NCI-H2107 treated with DMSO at 0.1 percent for 48 hours (cell line): ENCODE data around the gene LGI1.

ENCODE experiments used
- DNase-seq: peaks from one replicate; lab custom pipeline; 2025; ENCODE audit not compliant: unreplicated experiment; lab: John Stamatoyannopoulos, UW

Gene LGI1

GRCh38 chr10:93757801-93758507 is at the start of gene LGI1:
Gene LGI1 (plus strand): TSS chr10:93757936. CDS start chr10:93758145, 209 bp downstream.
- DNase-seq, result no peak

GRCh38 chr10:93710333-93710909 is 47.3 kb upstream of the LGI1 start:
- no peak for DNase-seq

GRCh38 chr10:93711891-93712290 is 45.8 kb upstream of the LGI1 start:
- DNase-seq, result no peak

- no peak for DNase-seq
Measured at GRCh38 chr10:93712593-93712992, 45.1 kb upstream of the LGI1 start.

GRCh38 chr10:93715345-93715744 is 42.4 kb upstream of the LGI1 start:
- no peak for DNase-seq

- no peak for DNase-seq
Measured at GRCh38 chr10:93716766-93717165, 41.0 kb upstream of the LGI1 start.

GRCh38 chr10:93718937-93719725 is 38.6 kb upstream of the LGI1 start:
- DNase-seq, result no peak

- no peak for DNase-seq
Measured at GRCh38 chr10:93719901-93720300, 37.8 kb upstream of the LGI1 start.

- no peak for DNase-seq
Measured at GRCh38 chr10:93722550-93722949, 35.2 kb upstream of the LGI1 start.

- DNase-seq, result no peak
Measured at GRCh38 chr10:93723153-93723552, 34.6 kb upstream of the LGI1 start.

GRCh38 chr10:93726024-93726423 is 31.7 kb upstream of the LGI1 start:
- no peak for DNase-seq

- no peak for DNase-seq
Measured at GRCh38 chr10:93741367-93741766, 16.4 kb upstream of the LGI1 start.

- DNase-seq, result no peak
Measured at GRCh38 chr10:93742633-93743349, 14.9 kb upstream of the LGI1 start.

- no peak for DNase-seq
Measured at GRCh38 chr10:93745408-93746065, 12.2 kb upstream of the LGI1 start.

GRCh38 chr10:93746844-93747284 is 10.9 kb upstream of the LGI1 start:
- DNase-seq, result peak; percentile 4

GRCh38 chr10:93749218-93749799 is 8.4 kb upstream of the LGI1 start:
- peak; percentile 27 for DNase-seq

- no peak for DNase-seq
Measured at GRCh38 chr10:93751124-93751523, 6.6 kb upstream of the LGI1 start.

- no peak for DNase-seq
Measured at GRCh38 chr10:93751832-93752231, 5.9 kb upstream of the LGI1 start.

GRCh38 chr10:93752761-93753160 is 5.0 kb upstream of the LGI1 start:
- DNase-seq, result no peak

- no peak for DNase-seq
Measured at GRCh38 chr10:93753621-93754250, 4.0 kb upstream of the LGI1 start.
